Large intestine (tissue), 3 donors: ENCODE measurements around the gene ALK. TPM values are rescaled to one million over a fixed set of nuclear protein-coding genes. Genes with fewer than 3 reads are reported as not detected.
A peak's percentile ranks its signal among the peaks of the same experiment; 100 is the strongest.

Source experiments
- DNase-seq, 2 donors: peaks; one replicate each; pipeline versions ENCODE4 v3.0.0 to v3.0.0-alpha.2; 2013
- H3K27ac ChIP-seq: one replicate; pipeline ENCODE4 v1.5.1; 2013; ENCODE audit warnings: low read length
- H3K27me3 ChIP-seq: 2 replicates; pipeline ENCODE4 v1.6.1; 2013; ENCODE audit warnings: low read length; ENCODE audit not compliant: control insufficient read depth, insufficient read depth
- H3K36me3 ChIP-seq: 2 replicates; pipeline ENCODE4 v1.6.1; 2013; ENCODE audit warnings: low read length; ENCODE audit not compliant: control insufficient read depth, insufficient read depth
- H3K4me1 ChIP-seq: one replicate; pipeline ENCODE4 v1.6.1; 2013; ENCODE audit warnings: low read length; ENCODE audit not compliant: control insufficient read depth, insufficient read depth
- H3K4me3 ChIP-seq: one replicate; pipeline ENCODE4 v1.5.1; 2013; ENCODE audit warnings: low read length
- H3K9me3 ChIP-seq: one replicate; pipeline ENCODE4 v1.6.1; 2013; ENCODE audit warnings: mild to moderate bottlenecking, low read depth, low read length, moderate library complexity; ENCODE audit not compliant: control insufficient read depth
- WGBS: methylation state at CpG from one replicate; pipeline ENCODE4 v1.1.5; 2013; ENCODE audit warnings: low lambda C conversion rate; ENCODE audit not compliant: insufficient coverage; 5-methylcytosine and 5-hydroxymethylcytosine counted together
- polyA plus RNA-seq: library from polyadenylated mRNA; unstranded; fragments of 120-200 nt; gene quantifications from one replicate; pipeline ENCODE4 v1.2.1, GENCODE V29; 2013

ALK gene
- polyA plus RNA-seq, 1 donor: 1.5 TPM

- no CpG with 5 or more reads among the region's 8 CpGs for WGBS
- H3K36me3 ChIP-seq: no peaks in the 10 kb centered on the region
Observed at GRCh38 chr2:29290293-29291047, 630.9 kb downstream of the ALK start.

DNA sequence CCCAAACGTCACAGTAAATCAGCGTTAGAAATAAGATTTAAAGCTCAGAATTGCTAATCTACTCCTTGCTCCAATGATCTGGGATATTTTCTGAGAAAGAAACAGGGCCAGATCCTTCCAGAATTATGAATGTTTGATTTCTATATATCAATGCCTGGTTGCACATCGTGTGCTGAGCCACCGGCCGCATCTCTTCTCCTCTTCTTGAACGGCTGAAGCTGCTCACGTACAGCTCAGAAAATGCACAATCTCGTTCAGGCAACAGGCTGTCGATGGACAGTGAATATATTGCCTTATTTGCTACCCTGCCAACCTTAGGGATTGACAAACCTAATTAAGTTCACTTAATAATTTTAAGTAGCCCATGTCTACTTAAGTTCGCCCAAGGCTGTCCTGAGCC is 636.7 kb downstream of the ALK start:
- H3K4me3 ChIP-seq: no peak overlapping the region
- 100% methylated on average over 4 of the region's 10 CpGs for WGBS
- H3K27me3 ChIP-seq: peaks cover 2% of the 10 kb centered on the region
- DNase-seq: no peak
- no peaks in the 10 kb centered on the region for H3K9me3 ChIP-seq
- H3K36me3 ChIP-seq: no peaks in the 10 kb centered on the region
- H3K4me1 ChIP-seq: no peaks in the 10 kb centered on the region
- no peak overlapping the region for H3K27ac ChIP-seq

More at GRCh38 chr2:29290293-29291047, 630.9 kb downstream of the ALK start:
- no peak for DNase-seq
- Histone ChIP-seq H3K27me3 (no peaks in the 10 kb centered on the region), H3K4me3 (no peak overlapping the region), H3K4me1 (no peaks in the 10 kb centered on the region), H3K9me3 (no peaks in the 10 kb centered on the region), H3K27ac (no peak overlapping the region)

DNA sequence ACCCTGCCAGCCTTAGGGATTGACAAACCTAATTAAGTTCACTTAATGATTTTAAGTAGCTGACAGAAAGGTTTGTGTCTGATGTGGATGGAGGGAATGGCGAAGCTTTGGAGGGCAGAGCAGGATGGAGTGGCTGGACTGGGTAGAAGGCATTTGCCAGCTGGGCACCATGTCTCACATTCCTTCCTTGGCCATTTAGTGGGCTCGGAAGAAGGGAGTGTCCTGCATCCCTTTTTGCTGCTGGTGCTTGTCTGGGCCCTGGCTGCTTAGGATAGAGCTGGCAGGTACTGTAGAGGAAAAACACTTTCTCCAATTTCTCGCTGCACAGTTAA is 639.5 kb downstream of the ALK start:
- H3K27ac ChIP-seq: no peak overlapping the region
- H3K4me1 ChIP-seq: no peaks in the 10 kb centered on the region
- no peaks in the 10 kb centered on the region for H3K36me3 ChIP-seq
- H3K27me3 ChIP-seq: peaks cover 2% of the 10 kb centered on the region
- no peaks in the 10 kb centered on the region for H3K9me3 ChIP-seq
- no peak for DNase-seq
- WGBS: 100% methylated on average over 1 of the region's 3 CpGs
- H3K4me3 ChIP-seq: no peak overlapping the region

DNA sequence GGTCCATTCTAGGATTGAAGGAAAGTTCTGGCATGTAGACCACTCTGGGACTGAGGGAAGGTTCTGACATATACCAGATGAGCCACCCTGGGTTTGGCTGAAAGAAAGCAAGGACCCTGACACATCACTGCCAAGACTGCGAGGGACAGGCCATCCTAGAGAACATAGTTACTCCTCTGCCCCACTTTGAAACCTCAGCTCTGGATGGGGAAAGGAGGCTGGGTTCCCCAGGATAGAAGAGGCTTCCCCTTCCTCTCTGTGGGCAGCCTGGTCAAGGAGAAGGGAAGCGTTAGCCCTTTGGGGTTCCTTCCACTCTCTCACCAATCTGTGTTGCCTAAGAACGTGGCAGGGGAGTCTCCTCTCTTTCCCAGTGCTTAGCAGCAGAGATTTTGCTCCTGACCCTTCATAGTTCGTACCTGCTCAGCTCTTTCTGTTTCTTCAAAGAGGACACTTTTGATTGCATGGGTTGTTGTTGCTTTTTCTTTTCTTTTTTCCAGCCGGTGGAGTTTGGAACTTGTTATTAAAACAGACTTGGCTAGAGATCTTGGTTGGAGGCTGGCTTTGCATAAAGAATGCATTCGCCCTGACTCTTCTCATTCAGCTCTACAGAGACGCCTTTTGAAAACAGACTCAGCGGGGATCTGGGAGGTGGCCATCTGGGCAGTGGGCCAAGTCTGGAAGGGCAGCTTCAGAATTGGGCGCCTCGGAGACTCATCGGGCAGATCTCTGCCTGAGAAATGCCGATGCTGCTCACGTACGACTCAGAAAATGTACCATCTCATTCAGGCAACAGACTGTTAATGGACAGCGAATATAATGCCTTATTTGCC is 640.1 kb downstream of the ALK start:
- Histone ChIP-seq H3K4me3 (no peak overlapping the region), H3K36me3 (no peaks in the 10 kb centered on the region), H3K4me1 (no peaks in the 10 kb centered on the region), H3K27ac (no peak overlapping the region), H3K27me3 (peaks cover 2% of the 10 kb centered on the region), H3K9me3 (no peaks in the 10 kb centered on the region)
- DNase-seq: no peak
- WGBS: 70% methylated on average over 3 of the region's 15 CpGs

DNA sequence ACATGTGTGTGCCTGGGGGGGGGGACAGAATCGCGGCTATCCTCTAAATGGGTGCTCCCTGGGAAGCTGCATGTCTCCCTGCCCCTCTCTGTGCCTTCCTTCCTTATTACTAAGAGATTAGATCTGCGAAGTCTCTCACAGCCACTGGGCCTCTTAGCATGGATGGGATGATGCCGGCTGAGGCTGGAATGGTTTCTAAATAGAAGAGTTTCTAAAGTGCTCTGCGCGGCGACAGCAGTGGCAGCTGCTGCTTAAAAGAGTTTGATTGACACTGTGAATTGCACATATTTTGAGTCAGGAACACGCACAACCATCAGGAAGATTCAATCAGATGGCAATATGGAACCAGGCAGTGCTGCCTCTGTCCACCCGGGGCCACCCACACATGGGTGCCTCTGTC is 642.4 kb downstream of the ALK start:
- no peak for DNase-seq
- H3K27me3 ChIP-seq: peaks cover 2% of the 10 kb centered on the region
- H3K36me3 ChIP-seq: no peaks in the 10 kb centered on the region
- no peaks in the 10 kb centered on the region for H3K9me3 ChIP-seq
- WGBS: no CpG with 5 or more reads among the region's 9 CpGs
- H3K27ac ChIP-seq: no peak overlapping the region
- H3K4me1 ChIP-seq: no peaks in the 10 kb centered on the region
- no peak overlapping the region for H3K4me3 ChIP-seq

GRCh38 chr2:29276151-29276550 is 645.2 kb downstream of the ALK start:
- no CpG with 5 or more reads among the region's 3 CpGs for WGBS
- no peak overlapping the region for H3K4me3 ChIP-seq
- H3K27me3 ChIP-seq: no peaks in the 10 kb centered on the region
- H3K9me3 ChIP-seq: no peaks in the 10 kb centered on the region
- H3K27ac ChIP-seq: no peak overlapping the region
- peaks cover 6% of the 10 kb centered on the region for H3K4me1 ChIP-seq
- peak; percentile 22 to 63 for DNase-seq
- H3K36me3 ChIP-seq: no peaks in the 10 kb centered on the region

GRCh38 chr2:29275186-29275585 is 646.2 kb downstream of the ALK start:
- H3K9me3 ChIP-seq: no peaks in the 10 kb centered on the region
- no peak overlapping the region for H3K4me3 ChIP-seq
- WGBS: no CpG with 5 or more reads among the region's 4 CpGs
- H3K27me3 ChIP-seq: no peaks in the 10 kb centered on the region
- peaks cover 6% of the 10 kb centered on the region for H3K4me1 ChIP-seq
- no peak for DNase-seq
- no peak overlapping the region for H3K27ac ChIP-seq
- H3K36me3 ChIP-seq: no peaks in the 10 kb centered on the region

GRCh38 chr2:29273685-29274611 is 647.4 kb downstream of the ALK start:
- WGBS: 80% methylated on average over 1 of the region's 6 CpGs
- H3K36me3 ChIP-seq: no peaks in the 10 kb centered on the region
- H3K4me1 ChIP-seq: peaks cover 6% of the 10 kb centered on the region
- H3K27ac ChIP-seq: no peak overlapping the region
- H3K9me3 ChIP-seq: no peaks in the 10 kb centered on the region
- H3K4me3 ChIP-seq: no peak overlapping the region
- H3K27me3 ChIP-seq: no peaks in the 10 kb centered on the region
- DNase-seq: no peak

DNA sequence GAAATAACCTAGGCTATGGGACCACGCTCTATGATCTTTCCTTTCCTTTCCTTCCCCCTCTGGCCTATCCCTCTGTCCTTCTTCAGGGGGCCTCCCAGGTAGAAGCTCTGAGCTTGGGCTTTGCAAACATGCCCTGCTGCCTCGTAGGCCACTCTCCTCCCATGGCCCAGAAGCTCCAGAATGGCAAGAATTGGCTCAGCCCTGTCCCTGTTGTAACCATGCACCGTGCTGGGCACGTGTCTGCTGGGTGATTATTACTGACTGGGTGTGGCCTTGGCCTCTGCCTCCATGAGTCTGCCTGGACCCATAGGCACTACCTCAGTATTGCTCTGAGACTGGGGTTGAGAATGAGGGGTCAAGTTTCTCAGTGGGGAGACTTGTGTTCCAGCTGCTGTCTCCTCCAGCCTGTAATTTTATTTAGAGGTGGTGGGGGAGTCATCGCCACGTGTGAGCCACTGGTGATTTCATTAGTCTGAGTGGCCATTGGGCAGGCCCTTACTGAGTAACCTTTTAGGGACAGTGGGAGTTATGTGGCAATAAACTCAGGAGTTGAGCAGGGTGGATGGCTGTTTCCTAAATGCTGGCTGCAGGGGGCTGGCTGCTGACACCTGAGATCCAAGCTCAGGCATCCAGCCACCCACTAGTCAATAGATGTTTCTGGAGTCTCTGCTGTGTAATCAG is 648.2 kb downstream of the ALK start:
- DNase-seq: peak in 1 of 2 donors; percentile 16
- no CpG with 5 or more reads among the region's 6 CpGs for WGBS
- no peaks in the 10 kb centered on the region for H3K36me3 ChIP-seq
- H3K27ac ChIP-seq: no peak overlapping the region
- no peaks in the 10 kb centered on the region for H3K27me3 ChIP-seq
- H3K4me1 ChIP-seq: peaks cover 6% of the 10 kb centered on the region
- H3K4me3 ChIP-seq: no peak overlapping the region
- H3K9me3 ChIP-seq: no peaks in the 10 kb centered on the region

GRCh38 chr2:29272311-29272710 is 649.1 kb downstream of the ALK start:
- Histone ChIP-seq H3K9me3 (no peaks in the 10 kb centered on the region), H3K27ac (no peak overlapping the region), H3K27me3 (no peaks in the 10 kb centered on the region), H3K36me3 (no peaks in the 10 kb centered on the region), H3K4me3 (no peak overlapping the region), H3K4me1 (peaks cover 6% of the 10 kb centered on the region)
- peak in 1 of 2 donors; percentile 5 for DNase-seq
- 33% methylated on average over 1 of the region's 5 CpGs for WGBS
